ENCODE results near the gene DPEP1.

- TF ChIP-seq CTCF (IDR thresholded peaks at IDR 0.05), result no peak
- no peak for TF ChIP-seq EZH2 (IDR thresholded peaks at IDR 0.05; ENCODE audit: borderline replicate concordance, insufficient read depth, low read depth, low read length, poor library complexity, severe bottlenecking)
These were observed 6.4 kb downstream of the DPEP1 start for GRCh38 chr16:89619840-89620239.
